H9 (cell line): ENCODE measurements around the gene RABGAP1L. TPM values are rescaled to one million over a fixed set of nuclear protein-coding genes. Genes with fewer than 3 reads are reported as not detected.

ENCODE experiments used
- DNase-seq: peaks from one replicate; pipeline ENCODE4 v3.0.0-alpha.2; 2017
- H2AFZ ChIP-seq: one replicate; pipeline ENCODE4 v1.6.1; 2013; ENCODE audit warnings: mild to moderate bottlenecking, low read length, control low read depth, moderate library complexity
- H2AK5ac ChIP-seq: 2 replicates; pipeline ENCODE4 v1.6.1; 2013; ENCODE audit warnings: low read length, control low read depth, mixed read lengths; ENCODE audit not compliant: insufficient read length
- H2BK120ac ChIP-seq: one replicate; pipeline ENCODE4 v1.6.1; 2013; ENCODE audit warnings: low read depth, mild to moderate bottlenecking, low read length, control low read depth, inconsistent platforms; ENCODE audit not compliant: poor library complexity, severe bottlenecking
- H2BK12ac ChIP-seq: 2 replicates; pipeline ENCODE4 v1.6.1; 2013; ENCODE audit warnings: low read length, control low read depth, mixed read lengths, low read depth; ENCODE audit not compliant: insufficient read length
- H2BK15ac ChIP-seq: 2 replicates; pipeline ENCODE4 v1.6.1; 2013; ENCODE audit warnings: low read depth, low read length, control low read depth
- H2BK20ac ChIP-seq: one replicate; pipeline ENCODE4 v1.6.1; 2013; ENCODE audit warnings: low read depth, mild to moderate bottlenecking, low read length, control low read depth, inconsistent platforms; ENCODE audit not compliant: poor library complexity, severe bottlenecking
- H2BK5ac ChIP-seq: 2 replicates; pipeline ENCODE4 v1.6.1; 2013; ENCODE audit warnings: low read length, control low read depth, mixed read lengths; ENCODE audit not compliant: insufficient read length
- H3K14ac ChIP-seq: 2 replicates; pipeline ENCODE4 v1.6.1; 2013; ENCODE audit warnings: low read length, control low read depth; ENCODE audit not compliant: insufficient read depth
- H3K18ac ChIP-seq: 2 replicates; pipeline ENCODE4 v1.6.1; 2013; ENCODE audit warnings: low read depth, mild to moderate bottlenecking, mixed read lengths, low read length, control low read depth; ENCODE audit not compliant: insufficient read length
- H3K23ac ChIP-seq: 2 replicates; pipeline ENCODE4 v1.6.1; 2013; ENCODE audit warnings: low read length, control low read depth, mixed read lengths, low read depth; ENCODE audit not compliant: insufficient read length
- H3K23me2 ChIP-seq: 2 replicates; pipeline ENCODE4 v1.6.1; 2013; ENCODE audit warnings: low read depth, mild to moderate bottlenecking, mixed read lengths, low read length, control low read depth; ENCODE audit not compliant: insufficient read length, poor library complexity, severe bottlenecking
- H3K27ac ChIP-seq: 2 replicates; pipeline ENCODE4 v1.5.1; 2013; ENCODE audit warnings: low read length, control low read depth, mixed read lengths, low read depth; ENCODE audit not compliant: insufficient read length
- H3K27me3 ChIP-seq: 2 replicates; pipeline ENCODE4 v1.6.1; 2013; ENCODE audit warnings: low read length, control low read depth, inconsistent platforms; ENCODE audit not compliant: insufficient read depth
- H3K4ac ChIP-seq: 2 replicates; pipeline ENCODE4 v1.6.1; 2013; ENCODE audit warnings: low read depth, mild to moderate bottlenecking, control low read depth, inconsistent platforms, low read length, moderate library complexity
- H3K4me1 ChIP-seq: 2 replicates; pipeline ENCODE4 v1.6.1; 2013; ENCODE audit warnings: low read length, control low read depth, inconsistent platforms; ENCODE audit not compliant: insufficient read depth
- H3K4me2 ChIP-seq: 2 replicates; pipeline ENCODE4 v1.6.1; 2013; ENCODE audit warnings: low read length, control low read depth, mixed read lengths; ENCODE audit not compliant: insufficient read length, insufficient read depth
- H3K56ac ChIP-seq: 2 replicates; pipeline ENCODE4 v1.6.1; 2013; ENCODE audit warnings: low read depth, mild to moderate bottlenecking, mixed read lengths, low read length, control low read depth; ENCODE audit not compliant: insufficient read length
- H3K79me1 ChIP-seq: 2 replicates; pipeline ENCODE4 v1.6.1; 2013; ENCODE audit warnings: low read depth, mild to moderate bottlenecking, moderate library complexity, low read length, control low read depth, inconsistent platforms; ENCODE audit not compliant: insufficient read depth, poor library complexity, severe bottlenecking
- H3K79me2 ChIP-seq: 2 replicates; pipeline ENCODE4 v1.6.1; 2013; ENCODE audit warnings: low read length, control low read depth, inconsistent platforms; ENCODE audit not compliant: insufficient read depth
- H3K9ac ChIP-seq: 2 replicates; pipeline ENCODE4 v1.6.1; 2013; ENCODE audit warnings: low read length, control low read depth, mixed read lengths; ENCODE audit not compliant: insufficient read length; ENCODE audit errors: extremely low read depth
- H3K9me3 ChIP-seq: one replicate; pipeline ENCODE4 v1.6.1; 2013; ENCODE audit warnings: low read depth, low read length, inconsistent platforms; ENCODE audit not compliant: control insufficient read depth
- H3T11ph ChIP-seq: one replicate; pipeline ENCODE4 v1.6.1; 2013; ENCODE audit warnings: mild to moderate bottlenecking, low read length, control low read depth, inconsistent platforms
- H4K20me1 ChIP-seq: one replicate; pipeline ENCODE4 v1.6.1; 2013; ENCODE audit not compliant: control insufficient read depth, insufficient read length, insufficient read depth
- H4K5ac ChIP-seq: 2 replicates; pipeline ENCODE4 v1.6.1; 2013; ENCODE audit warnings: low read depth, mild to moderate bottlenecking, mixed read lengths, low read length, control low read depth; ENCODE audit not compliant: insufficient read length
- H4K8ac ChIP-seq: replicated peaks from 2 replicates; pipeline ENCODE4 v1.6.1; 2013; ENCODE audit warnings: low read length, control low read depth, mixed read lengths, low read depth; ENCODE audit not compliant: insufficient read length
- H4K91ac ChIP-seq: 2 replicates; pipeline ENCODE4 v1.6.1; 2013; ENCODE audit warnings: low read depth, mild to moderate bottlenecking, moderate library complexity, mixed read lengths, low read length, control low read depth; ENCODE audit not compliant: insufficient read length
- H3K27ac Mint-ChIP-seq, 3 experiments: 2 replicates in 2 of 3; 3 replicates in 1 of 3; pipeline ENCODE4 v1.8.0; 2020 to 2021; ENCODE audit warnings: mixed read lengths in 3 of 3, mild to moderate bottlenecking in 1 of 3, moderate library complexity in 1 of 3
- H3K27me3 Mint-ChIP-seq: 2 replicates; pipeline ENCODE4 v1.8.0; 2021; ENCODE audit warnings: low read depth, mild to moderate bottlenecking, moderate library complexity, mixed read lengths
- H3K36me3 Mint-ChIP-seq, 3 experiments: 2 replicates in 2 of 3; 3 replicates in 1 of 3; pipeline ENCODE4 v1.8.0; 2020 to 2021; ENCODE audit warnings: low read depth in 3 of 3, mixed read lengths in 3 of 3; ENCODE audit not compliant: insufficient read depth in 1 of 3
- H3K4me1 Mint-ChIP-seq, 2 experiments: 2 replicates each; pipeline ENCODE4 v1.8.0; 2020; ENCODE audit warnings: mixed read lengths in 2 of 2
- H3K4me3 Mint-ChIP-seq, 2 experiments: 2 replicates in 1 of 2; 3 replicates in 1 of 2; pipeline ENCODE4 v1.8.0; 2020 to 2021; ENCODE audit warnings: mild to moderate bottlenecking in 2 of 2, mixed read lengths in 2 of 2, moderate library complexity in 1 of 2
- H3K9me3 Mint-ChIP-seq, 2 experiments: 2 replicates in 1 of 2; 3 replicates in 1 of 2; pipeline ENCODE4 v1.8.0; 2020; ENCODE audit warnings: mild to moderate bottlenecking in 2 of 2, mixed read lengths in 2 of 2, moderate library complexity in 1 of 2
- CTCF ChIP-seq: fragments of 200-600 bp; sonication (generic); conservative IDR thresholded peaks from 3 replicates; pipeline ENCODE4 v1.8.0; 2021; ENCODE audit warnings: antibody characterized with exemption, mild to moderate bottlenecking
- WGBS: extraction: QIAGEN DNeasy Blood & Tissue Kit; methylation state at CpG from one replicate; pipeline ENCODE4 v1.1.7; 2013; ENCODE audit warnings: missing lambda C conversion rate, low lambda C conversion rate, mixed read lengths; ENCODE audit not compliant: insufficient read length; ENCODE audit errors: extremely low coverage; 5-methylcytosine and 5-hydroxymethylcytosine counted together
- total RNA-seq: library from RNA; stranded (reverse); gene quantifications from 2 replicates; pipeline ENCODE4 v1.2.1, GENCODE V29; 2021

RABGAP1L gene
- total RNA-seq, 1 experiment from 2014 or later: 147 TPM

GRCh38 chr1:174988986-174989385 lies 829.7 kb downstream of the RABGAP1L start:
- no peak for TF ChIP-seq CTCF
- H3K36me3 Mint-ChIP-seq: peaks cover 26 to 84% (median 72%) of the 10 kb centered on the region in 3 experiments; a peak in 6 of 7 replicates
- H3K9me3 Mint-ChIP-seq: no peaks in the 10 kb centered on the region
- H3K4me3 Mint-ChIP-seq: no peak overlapping the region
- H4K8ac ChIP-seq: no peak overlapping the region
- H2BK120ac ChIP-seq: no peak overlapping the region
- H3K4ac ChIP-seq: no peak overlapping the region
- H3K56ac ChIP-seq: no peak overlapping the region
- no peaks in the 10 kb centered on the region for H3K79me1 ChIP-seq
- no CpG with 5 or more reads among the region's 3 CpGs for WGBS
- no peak overlapping the region for H2BK5ac ChIP-seq
- H4K20me1 ChIP-seq: no peaks in the 10 kb centered on the region
- no peak overlapping the region for H4K5ac ChIP-seq
- no peak overlapping the region for H2BK12ac ChIP-seq
- no peaks in the 10 kb centered on the region for H3K4me1 Mint-ChIP-seq
- no peak for DNase-seq
- no peak overlapping the region for H3K27ac ChIP-seq
- H2AK5ac ChIP-seq: no peak overlapping the region
- no peak overlapping the region for H3K18ac ChIP-seq
- no peak overlapping the region for H2BK20ac ChIP-seq
- no peaks in the 10 kb centered on the region for H3K23me2 ChIP-seq
- H3K4me2 ChIP-seq: no peak overlapping the region
- no peaks in the 10 kb centered on the region for H3K4me1 ChIP-seq
- H3K27me3 Mint-ChIP-seq: no peaks in the 10 kb centered on the region; the same call in 1 of the 2 replicates
- no peaks in the 10 kb centered on the region for H3K9me3 ChIP-seq
- no peak overlapping the region for H3K9ac ChIP-seq
- H2BK15ac ChIP-seq: no peak overlapping the region
- no peak overlapping the region for H4K91ac ChIP-seq
- H3T11ph ChIP-seq: no peak overlapping the region
- H3K14ac ChIP-seq: no peak overlapping the region
- no peaks in the 10 kb centered on the region for H3K27me3 ChIP-seq
- no peak overlapping the region for H2AFZ ChIP-seq
- no peak overlapping the region for H3K23ac ChIP-seq
- no peaks in the 10 kb centered on the region for H3K79me2 ChIP-seq
- peak overlapping the region in 1 of 3 experiments; percentile 17; a peak in 1 of 7 replicates for H3K27ac Mint-ChIP-seq
